HG03575 (cell line): ENCODE data around the gene QRFP.

Experiments used
- ATAC-seq: cut with Tn5 transposase; IDR thresholded peaks from one replicate; pipeline ENCODE4 v1.9.1; 2021; ENCODE audit not compliant: unreplicated experiment, insufficient number of reproducible peaks, low FRiP score; ENCODE audit errors: extremely low read depth

The QRFP gene

GRCh38 chr9:130883479-130883878, 13.1 kb downstream of the QRFP start:
- ATAC-seq: no peak

GRCh38 chr9:130882696-130883225, 13.9 kb downstream of the QRFP start:
- ATAC-seq: no peak

GRCh38 chr9:130881516-130881915, 15.1 kb downstream of the QRFP start:
- ATAC-seq: no peak

- ATAC-seq: no peak
Observed at GRCh38 chr9:130880599-130881220, 15.9 kb downstream of the QRFP start.

GRCh38 chr9:130879863-130880411, 16.7 kb downstream of the QRFP start:
- ATAC-seq: no peak

GRCh38 chr9:130878295-130878694, 18.3 kb downstream of the QRFP start:
- ATAC-seq: no peak

DNA sequence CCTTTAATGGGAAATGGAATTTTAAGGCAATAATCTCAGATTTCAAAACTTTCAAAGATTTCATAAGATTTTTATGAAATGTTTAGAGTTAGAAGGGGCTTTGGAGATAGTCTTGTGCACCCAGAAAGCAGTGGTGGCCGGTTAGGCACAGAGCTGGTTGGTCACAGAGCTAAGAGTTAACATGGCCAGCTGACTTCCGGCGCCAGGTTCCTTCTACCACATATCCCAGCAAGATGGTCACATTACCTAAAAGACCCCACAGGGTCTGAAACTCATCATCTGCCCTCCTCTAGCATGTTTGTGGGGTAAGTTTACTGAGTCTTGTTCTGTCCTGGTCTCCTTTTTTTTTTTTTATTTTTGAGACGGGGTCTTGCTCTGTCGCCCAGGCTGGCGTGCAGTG, 19.3 kb downstream of the QRFP start:
- no peak for ATAC-seq

DNA sequence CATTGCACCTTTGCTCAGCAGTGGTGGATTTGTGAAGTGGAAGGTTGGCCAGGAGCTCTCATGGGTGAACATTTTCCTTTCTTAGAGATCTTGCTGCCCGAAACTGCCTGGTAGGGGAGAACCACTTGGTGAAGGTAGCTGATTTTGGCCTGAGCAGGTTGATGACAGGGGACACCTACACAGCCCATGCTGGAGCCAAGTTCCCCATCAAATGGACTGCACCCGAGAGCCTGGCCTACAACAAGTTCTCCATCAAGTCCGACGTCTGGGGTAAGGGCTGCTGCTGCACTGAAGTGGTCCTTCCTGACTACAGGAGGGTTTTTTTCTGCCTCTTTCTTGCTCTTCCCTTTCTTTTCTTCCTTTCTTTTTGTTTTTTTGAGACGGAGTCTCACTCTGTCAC, 21.8 kb downstream of the QRFP start:
- ATAC-seq: no peak

DNA sequence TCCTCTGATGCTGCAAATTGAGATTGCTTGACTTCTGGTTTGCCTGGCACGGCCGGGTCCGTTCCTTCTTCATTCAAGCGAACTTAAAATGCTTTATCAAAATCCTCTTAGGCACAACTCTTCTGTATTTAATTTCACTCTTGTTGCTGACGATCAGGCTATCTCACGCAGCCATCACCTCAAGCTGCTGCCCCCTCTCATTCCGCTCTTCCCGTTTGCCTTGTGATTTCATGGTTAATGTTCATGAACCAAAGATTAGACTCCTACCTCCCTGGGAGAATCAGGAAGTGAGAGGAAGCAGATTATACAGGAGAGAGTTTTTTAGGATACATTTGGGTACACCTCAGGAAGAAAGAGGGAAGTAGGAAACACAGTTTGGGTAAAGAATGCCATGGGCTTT, 22.6 kb downstream of the QRFP start:
- no peak for ATAC-seq

DNA sequence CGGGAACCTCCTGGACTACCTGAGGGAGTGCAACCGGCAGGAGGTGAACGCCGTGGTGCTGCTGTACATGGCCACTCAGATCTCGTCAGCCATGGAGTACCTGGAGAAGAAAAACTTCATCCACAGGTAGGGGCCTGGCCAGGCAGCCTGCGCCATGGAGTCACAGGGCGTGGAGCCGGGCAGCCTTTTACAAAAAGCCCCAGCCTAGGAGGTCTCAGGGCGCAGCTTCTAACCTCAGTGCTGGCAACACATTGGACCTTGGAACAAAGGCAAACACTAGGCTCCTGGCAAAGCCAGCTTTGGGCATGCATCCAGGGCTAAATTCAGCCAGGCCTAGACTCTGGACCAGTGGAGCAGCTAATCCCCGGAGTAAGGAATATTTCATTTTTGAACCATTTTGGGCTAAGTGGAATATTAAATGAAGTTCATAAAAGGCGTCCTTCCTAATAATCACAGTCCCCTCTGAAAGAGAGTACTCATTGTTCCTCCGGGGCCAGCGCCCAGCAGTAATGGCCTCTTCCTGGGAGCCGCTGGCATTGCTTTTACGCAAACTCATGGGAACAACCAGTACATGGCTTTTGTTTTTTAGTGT, 23.6 kb downstream of the QRFP start:
- ATAC-seq: no peak

GRCh38 chr9:130872508-130872907, 24.1 kb downstream of the QRFP start:
- no peak for ATAC-seq

DNA sequence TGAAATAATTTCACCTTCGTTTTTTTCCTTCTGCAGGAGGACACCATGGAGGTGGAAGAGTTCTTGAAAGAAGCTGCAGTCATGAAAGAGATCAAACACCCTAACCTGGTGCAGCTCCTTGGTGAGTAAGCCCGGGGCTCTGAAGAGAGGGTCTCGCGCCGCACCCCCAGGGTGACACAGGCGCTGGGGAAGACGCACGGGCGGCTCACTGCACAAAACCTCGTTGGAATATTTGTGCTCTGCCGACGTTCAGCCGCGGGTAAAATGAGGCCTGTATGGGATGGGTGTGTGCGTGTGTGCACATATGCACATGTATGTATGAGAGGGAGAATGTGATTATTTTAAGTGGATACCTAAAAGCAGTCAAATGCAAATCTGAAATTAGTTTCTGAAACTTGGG, 24.5 kb downstream of the QRFP start:
- ATAC-seq: no peak

DNA sequence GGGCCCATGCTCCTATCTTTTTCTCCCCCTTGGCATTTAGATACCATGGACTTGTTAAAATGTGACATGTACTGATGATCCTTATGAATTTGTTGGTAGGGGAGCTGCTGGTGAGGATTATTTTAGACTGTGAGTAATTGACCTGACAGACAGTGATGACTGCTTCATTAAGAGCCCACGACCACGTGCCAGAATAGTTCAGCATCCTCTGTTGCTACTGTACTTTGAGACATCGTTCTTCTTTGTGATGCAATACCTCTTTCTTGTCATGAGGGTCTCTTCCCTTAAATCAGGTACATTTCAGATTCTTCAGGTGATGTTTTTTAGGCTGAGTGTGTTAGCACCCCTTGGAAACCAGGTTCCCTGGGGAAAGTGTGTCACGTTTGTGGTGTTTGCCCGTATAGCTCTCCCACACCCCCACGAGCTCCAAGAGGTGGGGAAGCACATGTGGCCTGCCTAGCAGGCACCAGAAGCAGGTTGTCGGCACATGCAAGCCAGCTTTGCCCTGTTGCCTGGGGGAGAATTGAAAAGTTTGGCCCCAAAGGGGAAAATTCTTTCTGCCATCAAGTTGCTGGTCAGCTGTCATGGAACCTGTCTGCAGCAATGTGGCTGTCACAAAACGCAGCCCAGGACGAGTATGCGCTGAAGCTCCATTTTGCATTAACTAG, 25.1 kb downstream of the QRFP start:
- no peak for ATAC-seq

GRCh38 chr9:130870491-130871381, 25.9 kb downstream of the QRFP start:
- ATAC-seq: no peak

- no peak for ATAC-seq
Observed at GRCh38 chr9:130869250-130869649, 27.4 kb downstream of the QRFP start.

- no peak for ATAC-seq
Observed at GRCh38 chr9:130868230-130868629, 28.4 kb downstream of the QRFP start.

DNA sequence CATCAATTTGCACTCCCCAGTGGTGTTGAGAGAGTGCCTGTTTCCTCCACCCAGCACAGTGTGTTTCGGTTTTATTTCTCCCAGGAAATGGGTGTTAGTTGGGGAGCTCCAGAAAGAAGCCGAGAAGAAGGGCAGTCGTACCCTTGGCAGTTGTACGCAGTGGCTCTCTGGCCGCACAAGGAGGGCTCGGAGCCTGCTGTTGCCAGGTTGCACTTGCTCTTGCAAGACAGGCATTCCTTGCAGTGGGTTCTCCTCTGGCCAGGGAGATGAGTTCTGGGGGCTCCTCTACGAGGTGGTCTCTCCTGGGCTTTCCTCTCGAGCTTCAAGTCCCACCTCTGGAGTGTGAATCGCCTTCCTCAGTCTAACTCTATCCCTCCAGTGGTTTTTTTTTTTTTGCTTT, 29.1 kb downstream of the QRFP start:
- no peak for ATAC-seq

DNA sequence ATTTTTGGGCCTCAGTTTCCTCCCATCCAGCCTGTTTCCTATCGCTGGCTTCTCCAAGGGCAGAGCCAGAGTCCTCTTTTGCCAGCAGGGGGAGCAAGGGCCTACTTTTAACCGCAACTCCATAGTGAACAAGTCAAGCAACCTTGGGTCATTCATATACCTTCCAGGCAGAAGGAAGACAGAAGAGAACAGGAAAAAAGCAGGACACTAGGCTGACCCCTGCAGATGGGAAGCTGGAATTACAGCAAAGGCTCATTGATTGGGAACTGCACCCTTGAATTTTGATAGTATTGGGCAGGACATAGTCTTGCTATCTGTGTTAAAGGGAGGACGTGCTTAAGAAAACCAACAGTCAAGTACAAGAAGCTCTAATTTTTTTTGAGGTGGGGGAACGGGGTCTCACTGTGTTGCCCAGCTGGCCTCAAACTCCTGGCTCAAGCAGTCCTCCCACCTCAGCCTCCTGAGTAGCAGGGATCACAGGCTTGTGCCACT, 30.1 kb downstream of the QRFP start:
- ATAC-seq: no peak

GRCh38 chr9:130865921-130866320, 30.7 kb downstream of the QRFP start:
- no peak for ATAC-seq
